Measurements from ENCODE around the gene AKAP13. TPM values are rescaled to one million over a fixed set of nuclear protein-coding genes. Genes with fewer than 3 reads are reported as not detected.

The AKAP13 gene
- total and polyA plus RNA-seq, 2 of the 13 experiments (the other 11 are each of a cell fraction or from before 2014, with no cell fraction given) = 6.7 to 27.1 TPM

DNA sequence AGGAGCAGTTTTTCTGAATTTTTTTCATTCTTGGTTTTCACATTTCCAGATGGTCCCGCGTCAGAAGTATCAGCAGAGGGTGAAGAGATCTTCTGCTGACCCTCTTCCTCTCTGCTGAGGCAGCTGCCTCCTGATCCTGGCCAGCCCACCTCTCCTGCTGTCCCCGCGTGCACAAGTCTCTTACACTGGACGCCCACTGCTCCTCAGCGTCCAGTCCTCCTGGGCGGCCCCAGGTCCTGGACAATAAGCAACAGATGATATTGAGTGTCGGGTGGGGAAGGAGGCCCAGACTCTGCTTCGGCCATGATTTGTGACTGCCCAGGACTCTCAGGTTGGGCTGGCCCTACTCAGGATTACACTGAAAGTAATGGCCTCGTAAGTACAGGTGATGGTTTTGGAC, 364.2 kb downstream of the AKAP13 start:
- in situ Hi-C loops (cut with HindIII; ENCODE audit: extremely low pct_ligation_motif_present, low pct_unique_long_range_greater_than_20kb) = no loop called here
- POLR2A ChIA-PET = no interaction called here
- 98% methylated on average over 7 of the region's 10 CpGs for WGBS (ENCODE audit: low lambda C conversion rate)

DNA sequence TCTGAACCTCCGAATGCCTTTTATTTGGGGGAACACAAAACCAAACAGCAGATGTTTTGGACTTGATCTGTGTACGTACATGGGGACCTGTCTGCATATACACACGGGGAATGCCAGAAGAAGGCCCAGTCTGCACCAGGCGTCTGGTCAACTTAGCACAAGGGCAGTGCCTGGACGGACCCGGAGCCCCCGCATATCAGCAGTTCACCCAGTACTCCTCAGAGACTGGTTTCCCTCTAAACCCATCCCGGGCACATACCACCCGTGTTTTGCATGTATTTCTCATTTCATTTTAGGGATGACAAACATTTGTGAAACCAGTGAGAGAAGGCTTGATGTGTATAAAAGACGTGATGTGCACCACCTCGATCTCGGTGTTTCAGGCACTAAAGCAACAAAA, 364.6 kb downstream of the AKAP13 start:
- H2AFZ ChIP-seq (ENCODE audit: low read length) = no peak overlapping the region
- H3K27ac ChIP-seq (ENCODE audit: extremely low read length, insufficient read depth, low read length) = no peak overlapping the region
- no peaks in the 10 kb centered on the region for H3K27me3 ChIP-seq (ENCODE audit: control insufficient read depth in 1 of 2, insufficient read depth in 2 of 2, low read length in 2 of 2)
- peaks cover 15 to 55% of the 10 kb centered on the region in 2 experiments for H3K36me3 ChIP-seq (replicated peaks in 1 of 2; ENCODE audit: control insufficient read depth in 1 of 2, insufficient read depth in 2 of 2, low read length in 2 of 2)
- FAIRE-seq (no peak), ATAC-seq (no peak), DNase-seq (ENCODE audit: low spot score) (no peak)
- ChIA-PET POLR2A (no interaction called here), CTCF (ENCODE audit: low intra/inter-chr PET ratio, low total read pairs) (no interaction called here)
- no TSS peak for BruUV-seq (replicated peaks)
- H3K4me2 ChIP-seq (ENCODE audit: low read depth, low read length) = no peak overlapping the region
- TF ChIP-seq, protein P1, sequence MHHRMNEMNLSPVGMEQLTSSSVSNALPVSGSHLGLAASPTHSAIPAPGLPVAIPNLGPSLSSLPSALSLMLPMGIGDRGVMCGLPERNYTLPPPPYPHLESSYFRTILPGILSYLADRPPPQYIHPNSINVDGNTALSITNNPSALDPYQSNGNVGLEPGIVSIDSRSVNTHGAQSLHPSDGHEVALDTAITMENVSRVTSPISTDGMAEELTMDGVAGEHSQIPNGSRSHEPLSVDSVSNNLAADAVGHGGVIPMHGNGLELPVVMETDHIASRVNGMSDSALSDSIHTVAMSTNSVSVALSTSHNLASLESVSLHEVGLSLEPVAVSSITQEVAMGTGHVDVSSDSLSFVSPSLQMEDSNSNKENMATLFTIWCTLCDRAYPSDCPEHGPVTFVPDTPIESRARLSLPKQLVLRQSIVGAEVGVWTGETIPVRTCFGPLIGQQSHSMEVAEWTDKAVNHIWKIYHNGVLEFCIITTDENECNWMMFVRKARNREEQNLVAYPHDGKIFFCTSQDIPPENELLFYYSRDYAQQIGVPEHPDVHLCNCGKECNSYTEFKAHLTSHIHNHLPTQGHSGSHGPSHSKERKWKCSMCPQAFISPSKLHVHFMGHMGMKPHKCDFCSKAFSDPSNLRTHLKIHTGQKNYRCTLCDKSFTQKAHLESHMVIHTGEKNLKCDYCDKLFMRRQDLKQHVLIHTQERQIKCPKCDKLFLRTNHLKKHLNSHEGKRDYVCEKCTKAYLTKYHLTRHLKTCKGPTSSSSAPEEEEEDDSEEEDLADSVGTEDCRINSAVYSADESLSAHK (CRISPR knock-in tag; IDR thresholded peaks at IDR 0.05; ENCODE audit: borderline replicate concordance) = no peak
- TF ChIP-seq NR2F2 (IDR thresholded peaks at IDR 0.05; ENCODE audit: borderline replicate concordance, low read depth) (no peak), NR2F6 (IDR thresholded peaks at IDR 0.05) (no peak), NR2F6 (CRISPR knock-in tag; IDR thresholded peaks at IDR 0.05) (no peak), CAMTA2 (CRISPR knock-in tag; IDR thresholded peaks at IDR 0.05; ENCODE audit: borderline replicate concordance) (no peak), ZNF430 (CRISPR knock-in tag; IDR thresholded peaks at IDR 0.05) (no peak)
- TF ChIP-seq, protein P2, sequence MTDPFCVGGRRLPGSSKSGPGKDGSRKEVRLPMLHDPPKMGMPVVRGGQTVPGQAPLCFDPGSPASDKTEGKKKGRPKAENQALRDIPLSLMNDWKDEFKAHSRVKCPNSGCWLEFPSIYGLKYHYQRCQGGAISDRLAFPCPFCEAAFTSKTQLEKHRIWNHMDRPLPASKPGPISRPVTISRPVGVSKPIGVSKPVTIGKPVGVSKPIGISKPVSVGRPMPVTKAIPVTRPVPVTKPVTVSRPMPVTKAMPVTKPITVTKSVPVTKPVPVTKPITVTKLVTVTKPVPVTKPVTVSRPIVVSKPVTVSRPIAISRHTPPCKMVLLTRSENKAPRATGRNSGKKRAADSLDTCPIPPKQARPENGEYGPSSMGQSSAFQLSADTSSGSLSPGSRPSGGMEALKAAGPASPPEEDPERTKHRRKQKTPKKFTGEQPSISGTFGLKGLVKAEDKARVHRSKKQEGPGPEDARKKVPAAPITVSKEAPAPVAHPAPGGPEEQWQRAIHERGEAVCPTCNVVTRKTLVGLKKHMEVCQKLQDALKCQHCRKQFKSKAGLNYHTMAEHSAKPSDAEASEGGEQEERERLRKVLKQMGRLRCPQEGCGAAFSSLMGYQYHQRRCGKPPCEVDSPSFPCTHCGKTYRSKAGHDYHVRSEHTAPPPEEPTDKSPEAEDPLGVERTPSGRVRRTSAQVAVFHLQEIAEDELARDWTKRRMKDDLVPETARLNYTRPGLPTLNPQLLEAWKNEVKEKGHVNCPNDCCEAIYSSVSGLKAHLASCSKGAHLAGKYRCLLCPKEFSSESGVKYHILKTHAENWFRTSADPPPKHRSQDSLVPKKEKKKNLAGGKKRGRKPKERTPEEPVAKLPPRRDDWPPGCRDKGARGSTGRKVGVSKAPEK (CRISPR knock-in tag; IDR thresholded peaks at IDR 0.05; ENCODE audit: borderline replicate concordance) = no peak
- TF ChIP-seq, protein P3, sequence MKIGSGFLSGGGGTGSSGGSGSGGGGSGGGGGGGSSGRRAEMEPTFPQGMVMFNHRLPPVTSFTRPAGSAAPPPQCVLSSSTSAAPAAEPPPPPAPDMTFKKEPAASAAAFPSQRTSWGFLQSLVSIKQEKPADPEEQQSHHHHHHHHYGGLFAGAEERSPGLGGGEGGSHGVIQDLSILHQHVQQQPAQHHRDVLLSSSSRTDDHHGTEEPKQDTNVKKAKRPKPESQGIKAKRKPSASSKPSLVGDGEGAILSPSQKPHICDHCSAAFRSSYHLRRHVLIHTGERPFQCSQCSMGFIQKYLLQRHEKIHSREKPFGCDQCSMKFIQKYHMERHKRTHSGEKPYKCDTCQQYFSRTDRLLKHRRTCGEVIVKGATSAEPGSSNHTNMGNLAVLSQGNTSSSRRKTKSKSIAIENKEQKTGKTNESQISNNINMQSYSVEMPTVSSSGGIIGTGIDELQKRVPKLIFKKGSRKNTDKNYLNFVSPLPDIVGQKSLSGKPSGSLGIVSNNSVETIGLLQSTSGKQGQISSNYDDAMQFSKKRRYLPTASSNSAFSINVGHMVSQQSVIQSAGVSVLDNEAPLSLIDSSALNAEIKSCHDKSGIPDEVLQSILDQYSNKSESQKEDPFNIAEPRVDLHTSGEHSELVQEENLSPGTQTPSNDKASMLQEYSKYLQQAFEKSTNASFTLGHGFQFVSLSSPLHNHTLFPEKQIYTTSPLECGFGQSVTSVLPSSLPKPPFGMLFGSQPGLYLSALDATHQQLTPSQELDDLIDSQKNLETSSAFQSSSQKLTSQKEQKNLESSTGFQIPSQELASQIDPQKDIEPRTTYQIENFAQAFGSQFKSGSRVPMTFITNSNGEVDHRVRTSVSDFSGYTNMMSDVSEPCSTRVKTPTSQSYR (CRISPR knock-in tag; IDR thresholded peaks at IDR 0.05; ENCODE audit: borderline replicate concordance) = no peak
- no peaks in the 10 kb centered on the region for H3K9me3 ChIP-seq (ENCODE audit: low read length)
- intact Hi-C loops (cut with micrococcal nuclease; ENCODE audit: unreplicated experiment) (no loop called here), in situ Hi-C loops (cut with HindIII; ENCODE audit: extremely low pct_ligation_motif_present, low pct_unique_long_range_greater_than_20kb) (no loop called here)
- no peaks in the 10 kb centered on the region; the same call in 1 of the 2 replicates for H4K20me1 ChIP-seq (ENCODE audit: insufficient read depth, low read length)
- no peaks in the 10 kb centered on the region for H3K4me1 ChIP-seq (ENCODE audit: insufficient read depth, low read length)
- H3K4me3 ChIP-seq (replicated peaks in 1 of 3; ENCODE audit: insufficient read depth in 1 of 3, low read depth in 2 of 3, low read length in 3 of 3) = no peak overlapping the region
- 97% methylated on average over 8 of the region's 12 CpGs for WGBS (ENCODE audit: low lambda C conversion rate)
- no peaks in the 10 kb centered on the region for H3K79me2 ChIP-seq (ENCODE audit: insufficient read depth, low read length)
- no peak overlapping the region for H3K9ac ChIP-seq (ENCODE audit: insufficient read depth, low read depth, low read length)

More for the DNA sequence above, 364.2 kb downstream of the AKAP13 start:
- Histone ChIP-seq H4K20me1 (ENCODE audit: insufficient read depth, low read length) (no peaks in the 10 kb centered on the region; the same call in 1 of the 2 replicates), H3K36me3 (replicated peaks in 1 of 2; ENCODE audit: control insufficient read depth in 1 of 2, insufficient read depth in 2 of 2, low read length in 2 of 2) (peaks cover 15 to 60% of the 10 kb centered on the region in 2 experiments), H3K27me3 (ENCODE audit: control insufficient read depth in 1 of 2, insufficient read depth in 2 of 2, low read length in 2 of 2) (no peaks in the 10 kb centered on the region), H3K4me1 (ENCODE audit: insufficient read depth, low read length) (no peaks in the 10 kb centered on the region), H3K79me2 (ENCODE audit: insufficient read depth, low read length) (no peaks in the 10 kb centered on the region), H3K9me3 (ENCODE audit: low read length) (no peaks in the 10 kb centered on the region), H3K27ac (ENCODE audit: extremely low read length, insufficient read depth, low read length) (no peak overlapping the region), H2AFZ (ENCODE audit: low read length) (no peak overlapping the region), H3K9ac (ENCODE audit: insufficient read depth, low read depth, low read length) (no peak overlapping the region), H3K4me2 (ENCODE audit: low read depth, low read length) (no peak overlapping the region), H3K4me3 (replicated peaks in 1 of 3; ENCODE audit: insufficient read depth in 1 of 3, low read depth in 2 of 3, low read length in 3 of 3) (no peak overlapping the region)
- intact Hi-C loops (cut with micrococcal nuclease; ENCODE audit: unreplicated experiment) = no loop called here
- FAIRE-seq (no peak), DNase-seq (ENCODE audit: low spot score) (no peak), ATAC-seq (no peak)
- BruUV-seq (replicated peaks) = no TSS peak
- CTCF ChIA-PET (ENCODE audit: low intra/inter-chr PET ratio, low total read pairs) = no interaction called here
- no peak for TF ChIP-seq ZKSCAN1 (IDR thresholded peaks at IDR 0.05; ENCODE audit: low read length)
- TF ChIP-seq ZSCAN20 (CRISPR knock-in tag; IDR thresholded peaks at IDR 0.05; ENCODE audit: borderline replicate concordance) = no peak
